T-helper 22 cell (primary cell): ENCODE data around the gene CSMD2.

Experiments
- DNase-seq: peaks from one replicate; pipeline ENCODE4 v3.0.0-alpha.2; 2020; ENCODE audit warnings: low read depth

The CSMD2 gene

GRCh38 chr1:33960188-33960895 is 204.7 kb downstream of the CSMD2 start:
- no peak for DNase-seq

GRCh38 chr1:33957854-33958253 is 207.2 kb downstream of the CSMD2 start:
- DNase-seq: no peak

- DNase-seq: no peak
Observed at GRCh38 chr1:33955096-33955495, 209.9 kb downstream of the CSMD2 start.

GRCh38 chr1:33949570-33949969 is 215.5 kb downstream of the CSMD2 start:
- DNase-seq: no peak

- DNase-seq: no peak
Observed at GRCh38 chr1:33948291-33948690, 216.7 kb downstream of the CSMD2 start.

GRCh38 chr1:33946836-33947235 is 218.2 kb downstream of the CSMD2 start:
- DNase-seq: no peak

- no peak for DNase-seq
Observed at GRCh38 chr1:33944846-33945245, 220.2 kb downstream of the CSMD2 start.

GRCh38 chr1:33943978-33944377 is 221.1 kb downstream of the CSMD2 start:
- no peak for DNase-seq

GRCh38 chr1:33932871-33933270 is 232.2 kb downstream of the CSMD2 start:
- no peak for DNase-seq

- DNase-seq: no peak
Observed at GRCh38 chr1:33931111-33931475, 233.9 kb downstream of the CSMD2 start.

GRCh38 chr1:33930346-33931110 is 234.5 kb downstream of the CSMD2 start:
- no peak for DNase-seq

GRCh38 chr1:33928251-33928650 is 236.8 kb downstream of the CSMD2 start:
- no peak for DNase-seq

- DNase-seq: no peak
Observed at GRCh38 chr1:33927721-33928120, 237.3 kb downstream of the CSMD2 start.

GRCh38 chr1:33925586-33925985 is 239.4 kb downstream of the CSMD2 start:
- no peak for DNase-seq

GRCh38 chr1:33921281-33921680 is 243.7 kb downstream of the CSMD2 start:
- no peak for DNase-seq

- DNase-seq: no peak
Observed at GRCh38 chr1:33918368-33918767, 246.7 kb downstream of the CSMD2 start.

- no peak for DNase-seq
Observed at GRCh38 chr1:33916786-33917185, 248.2 kb downstream of the CSMD2 start.

GRCh38 chr1:33914531-33914930 is 250.5 kb downstream of the CSMD2 start:
- DNase-seq: no peak

- no peak for DNase-seq
Observed at GRCh38 chr1:33908324-33908956, 256.6 kb downstream of the CSMD2 start.

- no peak for DNase-seq
Observed at GRCh38 chr1:33906156-33906555, 258.9 kb downstream of the CSMD2 start.

GRCh38 chr1:33905241-33905640 is 259.8 kb downstream of the CSMD2 start:
- no peak for DNase-seq

GRCh38 chr1:33903210-33903589 is 261.8 kb downstream of the CSMD2 start:
- DNase-seq: no peak

GRCh38 chr1:33902486-33903209 is 262.4 kb downstream of the CSMD2 start:
- DNase-seq: no peak
